ENCODE results near the gene PNPLA7. TPM values are rescaled to one million over a fixed set of nuclear protein-coding genes. Genes with fewer than 3 reads are reported as not detected.

The PNPLA7 gene
- polyA plus RNA-seq, 4 donors = 2.9 to 8.8 (median 3.3) TPM

- Histone ChIP-seq H3K4me3 (ENCODE audit: low read depth in 1 of 3, low read length in 3 of 3) (no peak overlapping the region), H3K9me3 (ENCODE audit: control insufficient read depth in 2 of 2, insufficient read depth in 1 of 2, low read depth in 1 of 2, low read length in 1 of 2) (peaks cover 0 to 5% of the 10 kb centered on the region in 2 donors), H3K27ac (ENCODE audit: low read depth in 1 of 3, low read length in 2 of 3) (no peak overlapping the region), H3K4me1 (ENCODE audit: control insufficient read depth in 3 of 3, insufficient read depth in 2 of 3, low read depth in 1 of 3, low read length in 2 of 3) (no peaks in the 10 kb centered on the region), H3K36me3 (ENCODE audit: control insufficient read depth in 3 of 3, insufficient read depth in 2 of 3, low read depth in 1 of 3, low read length in 3 of 3) (no peaks in the 10 kb centered on the region), H3K27me3 (ENCODE audit: control insufficient read depth in 3 of 3, insufficient read depth in 3 of 3, low read length in 3 of 3) (no peaks in the 10 kb centered on the region)
- FAIRE-seq = no peak
- WGBS, 3 donors = 86 to 91% (median 88%) methylated on average over 38 of the region's 38 CpGs
- no peak for DNase-seq
These were observed 69.2 kb downstream of the PNPLA7 start for GRCh38 chr9:137480686-137481683.

GRCh38 chr9:137479892-137480685 is 70.1 kb downstream of the PNPLA7 start:
- no peak for FAIRE-seq

GRCh38 chr9:137478962-137479861 is 71.0 kb downstream of the PNPLA7 start:
- Histone ChIP-seq H3K4me3 (ENCODE audit: low read depth in 1 of 3, low read length in 3 of 3) (no peak overlapping the region), H3K36me3 (ENCODE audit: control insufficient read depth in 3 of 3, insufficient read depth in 2 of 3, low read depth in 1 of 3, low read length in 3 of 3) (no peaks in the 10 kb centered on the region), H3K27ac (ENCODE audit: low read depth in 1 of 3, low read length in 2 of 3) (no peak overlapping the region), H3K4me1 (ENCODE audit: control insufficient read depth in 3 of 3, insufficient read depth in 2 of 3, low read depth in 1 of 3, low read length in 2 of 3) (no peaks in the 10 kb centered on the region), H3K9me3 (ENCODE audit: control insufficient read depth in 2 of 2, insufficient read depth in 1 of 2, low read depth in 1 of 2, low read length in 1 of 2) (peaks cover 0 to 15% of the 10 kb centered on the region in 2 donors), H3K27me3 (ENCODE audit: control insufficient read depth in 3 of 3, insufficient read depth in 3 of 3, low read length in 3 of 3) (no peaks in the 10 kb centered on the region)
- no peak for FAIRE-seq
- WGBS, 3 donors = 72 to 83% (median 82%) methylated on average over 31 to 36 of the region's 36 CpGs
- no peak for DNase-seq

More at GRCh38 chr9:137479892-137480685, 70.1 kb downstream of the PNPLA7 start:
- Histone ChIP-seq H3K4me3 (ENCODE audit: low read depth in 1 of 3, low read length in 3 of 3) (no peak overlapping the region), H3K36me3 (ENCODE audit: control insufficient read depth in 3 of 3, insufficient read depth in 2 of 3, low read depth in 1 of 3, low read length in 3 of 3) (no peaks in the 10 kb centered on the region), H3K27ac (ENCODE audit: low read depth in 1 of 3, low read length in 2 of 3) (no peak overlapping the region), H3K27me3 (ENCODE audit: control insufficient read depth in 3 of 3, insufficient read depth in 3 of 3, low read length in 3 of 3) (no peaks in the 10 kb centered on the region), H3K4me1 (ENCODE audit: control insufficient read depth in 3 of 3, insufficient read depth in 2 of 3, low read depth in 1 of 3, low read length in 2 of 3) (no peaks in the 10 kb centered on the region), H3K9me3 (ENCODE audit: control insufficient read depth in 2 of 2, insufficient read depth in 1 of 2, low read depth in 1 of 2, low read length in 1 of 2) (peaks cover 0 to 11% of the 10 kb centered on the region in 2 donors)
- 86 to 90% (median 90%) methylated on average over 31 to 32 of the region's 32 CpGs for WGBS, 3 donors
- no peak for DNase-seq

GRCh38 chr9:137478613-137478961 is 71.6 kb downstream of the PNPLA7 start:
- no peaks in the 10 kb centered on the region for H3K27me3 ChIP-seq (ENCODE audit: control insufficient read depth in 3 of 3, insufficient read depth in 3 of 3, low read length in 3 of 3)
- H3K27ac ChIP-seq (ENCODE audit: low read depth in 1 of 3, low read length in 2 of 3) = no peak overlapping the region
- 80 to 91% (median 82%) methylated on average over 10 to 11 of the region's 11 CpGs for WGBS, 3 donors
- peaks cover 0 to 19% of the 10 kb centered on the region in 2 donors for H3K9me3 ChIP-seq (ENCODE audit: control insufficient read depth in 2 of 2, insufficient read depth in 1 of 2, low read depth in 1 of 2, low read length in 1 of 2)
- FAIRE-seq (no peak), DNase-seq (no peak)
- no peaks in the 10 kb centered on the region for H3K36me3 ChIP-seq (ENCODE audit: control insufficient read depth in 3 of 3, insufficient read depth in 2 of 3, low read depth in 1 of 3, low read length in 3 of 3)
- no peak overlapping the region for H3K4me3 ChIP-seq (ENCODE audit: low read depth in 1 of 3, low read length in 3 of 3)
- H3K4me1 ChIP-seq (ENCODE audit: control insufficient read depth in 3 of 3, insufficient read depth in 2 of 3, low read depth in 1 of 3, low read length in 2 of 3) = no peaks in the 10 kb centered on the region

- Histone ChIP-seq H3K27ac (ENCODE audit: low read depth in 1 of 3, low read length in 2 of 3) (no peak overlapping the region), H3K27me3 (ENCODE audit: control insufficient read depth in 3 of 3, insufficient read depth in 3 of 3, low read length in 3 of 3) (no peaks in the 10 kb centered on the region), H3K4me3 (ENCODE audit: low read depth in 1 of 3, low read length in 3 of 3) (no peak overlapping the region), H3K4me1 (ENCODE audit: control insufficient read depth in 3 of 3, insufficient read depth in 2 of 3, low read depth in 1 of 3, low read length in 2 of 3) (no peaks in the 10 kb centered on the region), H3K36me3 (ENCODE audit: control insufficient read depth in 3 of 3, insufficient read depth in 2 of 3, low read depth in 1 of 3, low read length in 3 of 3) (no peaks in the 10 kb centered on the region), H3K9me3 (ENCODE audit: control insufficient read depth in 2 of 2, insufficient read depth in 1 of 2, low read depth in 1 of 2, low read length in 1 of 2) (peaks cover 0 to 21% of the 10 kb centered on the region in 2 donors)
- 83 to 89% (median 87%) methylated on average over 28 to 29 of the region's 29 CpGs for WGBS, 3 donors
- DNase-seq = no peak
- FAIRE-seq = no peak
These were observed 72.2 kb downstream of the PNPLA7 start for GRCh38 chr9:137477778-137478612.

- Histone ChIP-seq H3K4me1 (ENCODE audit: control insufficient read depth in 3 of 3, insufficient read depth in 2 of 3, low read depth in 1 of 3, low read length in 2 of 3) (no peaks in the 10 kb centered on the region), H3K27me3 (ENCODE audit: control insufficient read depth in 3 of 3, insufficient read depth in 3 of 3, low read length in 3 of 3) (no peaks in the 10 kb centered on the region), H3K36me3 (ENCODE audit: control insufficient read depth in 3 of 3, insufficient read depth in 2 of 3, low read depth in 1 of 3, low read length in 3 of 3) (no peaks in the 10 kb centered on the region), H3K27ac (ENCODE audit: low read depth in 1 of 3, low read length in 2 of 3) (no peak overlapping the region), H3K9me3 (ENCODE audit: control insufficient read depth in 2 of 2, insufficient read depth in 1 of 2, low read depth in 1 of 2, low read length in 1 of 2) (peaks cover 0 to 24% of the 10 kb centered on the region in 2 donors), H3K4me3 (ENCODE audit: low read depth in 1 of 3, low read length in 3 of 3) (no peak overlapping the region)
- WGBS, 3 donors = 82 to 91% (median 84%) methylated on average over 11 of the region's 11 CpGs
- DNase-seq = no peak
- FAIRE-seq = no peak
These were observed 73.3 kb downstream of the PNPLA7 start for GRCh38 chr9:137476856-137477255.

- Histone ChIP-seq H3K27ac (ENCODE audit: low read depth in 1 of 3, low read length in 2 of 3) (no peak overlapping the region), H3K27me3 (ENCODE audit: control insufficient read depth in 3 of 3, insufficient read depth in 3 of 3, low read length in 3 of 3) (no peaks in the 10 kb centered on the region), H3K4me1 (ENCODE audit: control insufficient read depth in 3 of 3, insufficient read depth in 2 of 3, low read depth in 1 of 3, low read length in 2 of 3) (no peaks in the 10 kb centered on the region), H3K4me3 (ENCODE audit: low read depth in 1 of 3, low read length in 3 of 3) (no peak overlapping the region), H3K36me3 (ENCODE audit: control insufficient read depth in 3 of 3, insufficient read depth in 2 of 3, low read depth in 1 of 3, low read length in 3 of 3) (no peaks in the 10 kb centered on the region), H3K9me3 (ENCODE audit: control insufficient read depth in 2 of 2, insufficient read depth in 1 of 2, low read depth in 1 of 2, low read length in 1 of 2) (peaks cover 0 to 24% of the 10 kb centered on the region in 2 donors)
- WGBS, 3 donors = 82 to 90% (median 84%) methylated on average over 3 of the region's 3 CpGs
- FAIRE-seq (no peak), DNase-seq (no peak)
These were observed 74.5 kb downstream of the PNPLA7 start for GRCh38 chr9:137475666-137476065.
